ENCODE results near the gene KRTAP10-2. TPM values are rescaled to one million over a fixed set of nuclear protein-coding genes. Genes with fewer than 3 reads are reported as not detected.

The KRTAP10-2 gene
- polyA plus RNA-seq, 3 donors: not detected

GRCh38 chr21:44540741-44541288 lies 10.5 kb downstream of the KRTAP10-2 start:
- DNase-seq: no peak

- no peak for DNase-seq
Observed at GRCh38 chr21:44539991-44540666, 11.2 kb downstream of the KRTAP10-2 start, which contains the start of gene KRTAP10-1. Gene KRTAP10-1 (minus strand): TSS chr21:44540195. CDS start chr21:44540150, 45 bp downstream.

GRCh38 chr21:44539046-44539445 lies 12.3 kb downstream of the KRTAP10-2 start:
- no peak for DNase-seq

GRCh38 chr21:44537930-44538911 lies 13.1 kb downstream of the KRTAP10-2 start:
- DNase-seq: no peak

GRCh38 chr21:44535963-44536362 lies 15.3 kb downstream of the KRTAP10-2 start:
- no peak for DNase-seq

- no peak for DNase-seq
Observed at GRCh38 chr21:44534688-44535087, 16.6 kb downstream of the KRTAP10-2 start.

- DNase-seq: no peak
Observed at GRCh38 chr21:44533891-44534627, 17.2 kb downstream of the KRTAP10-2 start.

- DNase-seq: no peak
Observed at GRCh38 chr21:44533121-44533890, 18.0 kb downstream of the KRTAP10-2 start.

- DNase-seq: no peak
Observed at GRCh38 chr21:44532712-44533111, 18.6 kb downstream of the KRTAP10-2 start.

GRCh38 chr21:44531606-44532564 lies 19.4 kb downstream of the KRTAP10-2 start:
- DNase-seq: no peak

GRCh38 chr21:44530903-44531605 lies 20.3 kb downstream of the KRTAP10-2 start:
- DNase-seq: no peak

GRCh38 chr21:44530221-44530902 lies 20.9 kb downstream of the KRTAP10-2 start:
- DNase-seq: no peak

GRCh38 chr21:44529503-44530125 lies 21.7 kb downstream of the KRTAP10-2 start:
- no peak for DNase-seq

- no peak for DNase-seq
Observed at GRCh38 chr21:44529011-44529421, 22.3 kb downstream of the KRTAP10-2 start.

- no peak for DNase-seq
Observed at GRCh38 chr21:44528634-44528995, 22.7 kb downstream of the KRTAP10-2 start.

- no peak for DNase-seq
Observed at GRCh38 chr21:44527983-44528633, 23.2 kb downstream of the KRTAP10-2 start.

GRCh38 chr21:44527156-44527982 lies 23.9 kb downstream of the KRTAP10-2 start:
- no peak for DNase-seq

Data from renal pelvis (tissue), 4 donors.